HCT116 (cell line): ENCODE measurements around the gene NINJ1. TPM values are rescaled to one million over a fixed set of nuclear protein-coding genes. Genes with fewer than 3 reads are reported as not detected.
"Not testable (repeated sequence)": the region's sequence is repeated elsewhere in the genome, so short reads cannot be mapped to it uniquely, and the experiment has no call there.

Experiments
- ATAC-seq: fragments of 200-7000 bp; cut with Tn5 transposase; 2 replicates; pipeline ENCODE4 v1.9.1; 2020; ENCODE audit warnings: mild to moderate bottlenecking, moderate library complexity
- BruUV-seq: library from RNA; stranded (reverse); fragments of 400-500 nt; replicated peaks from 2 replicates; lab custom pipeline; 2021; lab: Mats Ljungman, UMichigan
- CTCF ChIA-PET: fragments of 300-600 bp; sonication (Branson Sonifier 250); formaldehyde crosslinking; loops from one replicate; lab custom pipeline; 2021; ENCODE audit warnings: antibody characterized with exemption; lab: Charles Lee
- POLR2A ChIA-PET: fragments of 300-600, 350-600 bp; sonication (Branson Sonifier 250); formaldehyde crosslinking; loops from one replicate; lab custom pipeline; 2021; ENCODE audit warnings: antibody characterized with exemption; lab: Charles Lee
- RAD21 ChIA-PET, 2 experiments: fragments of 300-600 bp; sonication (Branson Sonifier 250); formaldehyde crosslinking; loops; one replicate each; lab custom pipeline; 2023; ENCODE audit warnings: low total read pairs in 2 of 2; ENCODE audit not compliant: uncharacterized antibody in 2 of 2, unreplicated experiment in 2 of 2, low non-redundant PET in 1 of 2; lab: Charles Lee
- DNase-seq: peaks from one replicate; pipeline ENCODE4 v3.0.0-alpha.2; 2010; ENCODE audit warnings: low read depth, low spot score
- H2AFZ ChIP-seq: fragments of 200-600 bp; shearing (Covaris generic), sonication (generic); 2 replicates; pipeline ENCODE4 v1.6.1; 2017; ENCODE audit warnings: low read depth, mixed run types, mixed read lengths, antibody characterized with exemption, low read length; ENCODE audit not compliant: poor library complexity, severe bottlenecking
- H3K27ac ChIP-seq: 2 replicates; pipeline ENCODE4 v1.5.1; 2012; ENCODE audit warnings: low read depth, low read length
- H3K27me3 ChIP-seq: fragments of 200-600 bp; sonication (generic); 2 replicates; pipeline ENCODE4 v1.6.1; 2016; ENCODE audit warnings: mixed run types, low read length, mixed read lengths; ENCODE audit not compliant: insufficient read depth
- H3K36me3 ChIP-seq, 2 experiments: fragments of 200-500 bp in 1 of 2; fragments of 200-600 bp in 1 of 2; sonication (Bioruptor generic) in 1 of 2; sonication (generic) in 1 of 2; 2 replicates each; pipeline versions ENCODE4 v1.5.1 to v1.6.1; 2014 to 2016; ENCODE audit warnings: low read length in 2 of 2, inconsistent platforms in 1 of 2, mixed read lengths in 1 of 2, mixed run types in 1 of 2; ENCODE audit not compliant: insufficient read depth in 2 of 2, control insufficient read depth in 1 of 2
- H3K4me1 ChIP-seq, 2 experiments: fragments of 200-600 bp in 1 of 2; sonication (generic) in 1 of 2; 2 replicates each; pipeline versions ENCODE4 v1.5.1 to v1.6.1; 2012 to 2017; ENCODE audit warnings: low read length in 2 of 2, inconsistent platforms in 1 of 2, mild to moderate bottlenecking in 1 of 2, mixed read lengths in 1 of 2, mixed run types in 1 of 2, moderate library complexity in 1 of 2; ENCODE audit not compliant: insufficient read depth in 2 of 2, control insufficient read depth in 1 of 2
- H3K4me2 ChIP-seq: fragments of 200-600 bp; sonication (generic); 2 replicates; pipeline ENCODE4 v1.6.1; 2017; ENCODE audit warnings: mixed run types, low read length, mixed read lengths
- H3K4me3 ChIP-seq, 2 experiments: fragments of 200-600 bp in 1 of 2; sonication (generic) in 1 of 2; replicated peaks in 1 of 2; 2 replicates each; pipeline ENCODE4 v1.5.1; 2011 to 2016; ENCODE audit warnings: low read length in 2 of 2, control low read depth in 1 of 2, low read depth in 1 of 2, mild to moderate bottlenecking in 1 of 2, mixed read lengths in 1 of 2, mixed run types in 1 of 2
- H3K79me2 ChIP-seq: fragments of 200-600 bp; sonication (generic); 2 replicates; pipeline ENCODE4 v1.6.1; 2017; ENCODE audit warnings: mild to moderate bottlenecking, mixed run types, low read length, moderate library complexity, mixed read lengths; ENCODE audit not compliant: insufficient read depth
- H3K9ac ChIP-seq: fragments of 200-600 bp; sonication (generic); 2 replicates; pipeline ENCODE4 v1.6.1; 2016; ENCODE audit warnings: low read length, mixed read lengths
- H3K9me2 ChIP-seq: fragments of 200-600 bp; sonication (generic), shearing (Covaris generic); 2 replicates; pipeline ENCODE4 v1.6.1; 2017; ENCODE audit warnings: mixed run types, mild to moderate bottlenecking, moderate library complexity; ENCODE audit not compliant: insufficient read depth
- H3K9me3 ChIP-seq, 2 experiments: fragments of 200-500 bp in 1 of 2; fragments of 200-600 bp in 1 of 2; sonication (Bioruptor generic) in 1 of 2; sonication (generic) in 1 of 2; 2 replicates each; pipeline ENCODE4 v1.6.1; 2014 to 2017; ENCODE audit warnings: low read length in 2 of 2, mixed read lengths in 2 of 2, inconsistent platforms in 1 of 2, low read depth in 1 of 2, mild to moderate bottlenecking in 1 of 2, mixed run types in 1 of 2, moderate library complexity in 1 of 2; ENCODE audit not compliant: control insufficient read depth in 1 of 2, insufficient read depth in 1 of 2
- H4K20me1 ChIP-seq: fragments of 200-600 bp; sonication (generic), shearing (Covaris generic); 2 replicates; pipeline ENCODE4 v1.6.1; 2017; ENCODE audit warnings: mixed run types, mild to moderate bottlenecking, moderate library complexity; ENCODE audit not compliant: insufficient read depth
- FOSL1 ChIP-seq: IDR thresholded peaks from 2 replicates; pipeline ENCODE4 v1.6.1; 2012; ENCODE audit warnings: low read depth
- intact Hi-C: fragments of 100-400 bp; cut with micrococcal nuclease; formaldehyde crosslinking; loops from 2 replicates; pipeline ENCODE4 v1.10.0; 2022
- total RNA-seq: library from RNA; stranded (reverse); gene quantifications from one replicate; pipeline ENCODE4 v1.2.1, GENCODE V29; 2021; ENCODE audit not compliant: unreplicated experiment
- TF ChIP-seq, protein P1 (sequence below): IDR thresholded peaks from 2 replicates; pipeline ENCODE4 v1.6.1; 2012
- TF ChIP-seq, protein P2 (sequence below), 3 experiments: fragments of 200-600 bp in 1 of 3; sonication (generic) in 1 of 3; IDR thresholded peaks in 2 of 3; conservative IDR thresholded peaks in 1 of 3; 2 replicates each; pipeline ENCODE4 v1.5.1; 2012 to 2017; ENCODE audit warnings: low read depth in 2 of 3, low read length in 2 of 3, antibody characterized with exemption in 1 of 3, borderline replicate concordance in 1 of 3, control low read depth in 1 of 3, mild to moderate bottlenecking in 1 of 3, mixed read lengths in 1 of 3, mixed run types in 1 of 3, moderate library complexity in 1 of 3; ENCODE audit not compliant: insufficient read depth in 1 of 3

The NINJ1 gene
- total RNA-seq, 1 experiment from 2014 or later: 34.4 TPM

DNA sequence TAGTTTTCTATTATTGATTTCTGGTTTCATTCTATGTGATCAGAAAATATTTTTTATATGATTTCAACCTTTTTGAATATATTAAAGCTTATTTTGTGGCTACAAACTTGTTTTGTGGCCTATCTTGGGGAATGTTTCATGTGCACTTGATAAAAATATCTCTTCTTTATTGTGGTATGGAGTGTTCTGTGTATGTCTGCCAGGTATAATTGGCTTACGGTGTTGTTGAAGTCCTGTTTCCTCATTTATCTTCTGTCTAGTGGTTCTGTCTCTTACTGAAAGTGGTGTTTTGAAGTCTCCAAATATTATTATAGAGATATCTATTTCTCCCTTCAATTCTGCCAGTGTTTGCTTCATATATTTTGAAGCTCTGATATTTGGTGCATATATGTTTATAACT, 28.4 kb downstream of the NINJ1 start:
- Histone ChIP-seq H3K9me3 (peaks cover 5 to 6% of the 10 kb centered on the region in 2 experiments; a peak in 1 of 4 replicates), H3K27ac (no peak overlapping the region), H2AFZ (no peak overlapping the region), H3K9me2 (no peaks in the 10 kb centered on the region), H3K9ac (no peak overlapping the region), H3K36me3 (peaks cover 2 to 3% of the 10 kb centered on the region in 2 experiments; a peak in 2 of 4 replicates), H3K4me2 (no peak overlapping the region), H3K79me2 (peaks cover 69% of the 10 kb centered on the region), H3K27me3 (no peaks in the 10 kb centered on the region), H3K4me3 (no peak overlapping the region), H4K20me1 (no peaks in the 10 kb centered on the region), H3K4me1 (peaks cover 0 to 18% of the 10 kb centered on the region in 2 experiments; a peak in 2 of 4 replicates)
- TF ChIP-seq FOSL1: no peak
- TF ChIP-seq, protein P1, sequence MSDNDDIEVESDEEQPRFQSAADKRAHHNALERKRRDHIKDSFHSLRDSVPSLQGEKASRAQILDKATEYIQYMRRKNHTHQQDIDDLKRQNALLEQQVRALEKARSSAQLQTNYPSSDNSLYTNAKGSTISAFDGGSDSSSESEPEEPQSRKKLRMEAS: no peak
- TF ChIP-seq, protein P2, sequence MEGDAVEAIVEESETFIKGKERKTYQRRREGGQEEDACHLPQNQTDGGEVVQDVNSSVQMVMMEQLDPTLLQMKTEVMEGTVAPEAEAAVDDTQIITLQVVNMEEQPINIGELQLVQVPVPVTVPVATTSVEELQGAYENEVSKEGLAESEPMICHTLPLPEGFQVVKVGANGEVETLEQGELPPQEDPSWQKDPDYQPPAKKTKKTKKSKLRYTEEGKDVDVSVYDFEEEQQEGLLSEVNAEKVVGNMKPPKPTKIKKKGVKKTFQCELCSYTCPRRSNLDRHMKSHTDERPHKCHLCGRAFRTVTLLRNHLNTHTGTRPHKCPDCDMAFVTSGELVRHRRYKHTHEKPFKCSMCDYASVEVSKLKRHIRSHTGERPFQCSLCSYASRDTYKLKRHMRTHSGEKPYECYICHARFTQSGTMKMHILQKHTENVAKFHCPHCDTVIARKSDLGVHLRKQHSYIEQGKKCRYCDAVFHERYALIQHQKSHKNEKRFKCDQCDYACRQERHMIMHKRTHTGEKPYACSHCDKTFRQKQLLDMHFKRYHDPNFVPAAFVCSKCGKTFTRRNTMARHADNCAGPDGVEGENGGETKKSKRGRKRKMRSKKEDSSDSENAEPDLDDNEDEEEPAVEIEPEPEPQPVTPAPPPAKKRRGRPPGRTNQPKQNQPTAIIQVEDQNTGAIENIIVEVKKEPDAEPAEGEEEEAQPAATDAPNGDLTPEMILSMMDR (IDR thresholded peaks at IDR 0.05 in 2 of 3, conservative IDR thresholded peaks at IDR 0.05 in 1 of 3; ENCODE audit: borderline replicate concordance in 1 of 3, insufficient read depth in 1 of 3, low read depth in 2 of 3, low read length in 2 of 3): no peak
- POLR2A ChIA-PET: no interaction called here
- intact Hi-C loops: loop anchor here (5.0 kb wide), 1 partner anchor 47 kb away; no protein-coding TSS in a partner anchor
- RAD21 ChIA-PET: interaction anchor here in 1 of 2 experiments (0.7 kb wide), 1 partner anchor 461 kb away, joined by 3 read pairs; no protein-coding TSS in a partner anchor
- BruUV-seq: no TSS peak
- DNase-seq: no peak
- CTCF ChIA-PET: interaction anchor here (1.6 kb wide), 1 partner anchor 102 kb away, joined by 4 read pairs; no protein-coding TSS in a partner anchor
- no peak for ATAC-seq

DNA sequence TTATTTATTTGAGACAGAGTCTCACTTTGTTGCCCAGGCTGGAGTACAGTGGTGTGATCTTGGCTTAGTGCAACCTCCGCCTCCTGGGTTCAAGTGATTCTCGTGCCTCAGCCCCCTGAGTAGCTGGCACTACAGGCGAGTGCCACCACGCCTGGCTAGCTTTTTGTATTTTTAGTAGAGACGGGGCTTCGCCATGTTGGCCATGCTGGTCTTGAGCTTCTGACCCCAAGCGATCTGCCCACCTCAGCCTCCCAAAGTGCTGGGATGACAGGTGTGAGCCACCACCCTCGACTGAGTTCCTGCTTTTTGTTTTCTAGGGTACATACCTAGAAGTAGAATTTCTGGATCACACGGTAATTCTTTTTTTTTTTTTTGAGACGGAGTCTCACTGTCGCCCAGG, 33.0 kb downstream of the NINJ1 start:
- DNase-seq, H3K9ac ChIP-seq, BruUV-seq, H3K4me3 ChIP-seq, H3K27me3 ChIP-seq, RAD21 ChIA-PET, H2AFZ ChIP-seq, POLR2A ChIA-PET, H3K9me2 ChIP-seq, ATAC-seq, H3K36me3 ChIP-seq, H3K9me3 ChIP-seq, H4K20me1 ChIP-seq, H3K27ac ChIP-seq, H3K4me2 ChIP-seq, intact Hi-C loops, CTCF ChIA-PET: not testable (repeated sequence)
- peaks cover 28 to 36% of the 10 kb centered on the region in 2 experiments for H3K4me1 ChIP-seq
- peaks cover 92% of the 10 kb centered on the region for H3K79me2 ChIP-seq
